GM18508 (cell line): ENCODE measurements around the gene CREB3L2.
A peak's percentile ranks its signal among the peaks of the same experiment; 100 is the strongest.
"Not testable (repeated sequence)": the region's sequence is repeated elsewhere in the genome, so short reads cannot be mapped to it uniquely, and the experiment has no call there.

Source experiments
- ATAC-seq: cut with Tn5 transposase; IDR thresholded peaks from one replicate; pipeline ENCODE4 v1.9.1; 2021; ENCODE audit warnings: moderate number of reproducible peaks; ENCODE audit not compliant: insufficient read depth, unreplicated experiment

CREB3L2 gene

DNA sequence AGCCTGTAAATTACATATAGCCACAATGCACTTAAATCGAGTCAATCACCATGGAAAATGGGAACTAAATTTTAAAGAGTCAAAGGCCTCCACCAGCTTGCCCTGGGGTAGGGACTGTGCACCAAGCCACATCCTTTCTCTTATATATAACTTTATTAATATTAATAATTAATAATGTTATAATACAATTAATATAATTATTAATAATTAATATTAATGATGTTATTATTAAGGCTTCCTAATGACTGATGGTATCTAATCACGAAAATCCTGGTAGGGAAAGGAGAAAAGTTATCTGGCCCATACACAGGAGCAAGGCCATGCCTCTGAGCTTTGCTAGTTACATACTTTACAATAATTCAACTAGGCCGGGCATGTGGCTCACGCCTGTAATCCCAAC, 87.9 kb downstream of the CREB3L2 start:
- ATAC-seq = no peak

DNA sequence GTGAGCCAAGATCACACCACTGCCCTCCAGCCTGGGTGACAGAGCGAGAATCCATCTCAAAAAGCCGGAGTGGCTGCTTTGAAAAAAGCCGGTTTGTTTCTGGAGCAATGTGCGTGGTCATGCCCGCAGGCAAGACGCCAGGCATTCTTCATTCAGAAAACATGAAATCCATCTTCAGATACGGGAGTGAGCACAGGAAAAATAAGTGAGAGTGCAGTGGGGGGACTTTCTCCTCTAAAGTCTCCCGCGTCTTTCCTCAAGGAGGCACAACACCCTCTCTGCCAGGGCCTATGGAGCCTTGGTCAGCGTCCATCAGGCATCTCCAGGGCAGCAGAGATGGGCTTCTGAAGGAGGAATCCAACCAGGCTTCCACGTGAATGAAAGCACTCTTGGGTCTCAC, 92.8 kb downstream of the CREB3L2 start:
- ATAC-seq = no peak

DNA sequence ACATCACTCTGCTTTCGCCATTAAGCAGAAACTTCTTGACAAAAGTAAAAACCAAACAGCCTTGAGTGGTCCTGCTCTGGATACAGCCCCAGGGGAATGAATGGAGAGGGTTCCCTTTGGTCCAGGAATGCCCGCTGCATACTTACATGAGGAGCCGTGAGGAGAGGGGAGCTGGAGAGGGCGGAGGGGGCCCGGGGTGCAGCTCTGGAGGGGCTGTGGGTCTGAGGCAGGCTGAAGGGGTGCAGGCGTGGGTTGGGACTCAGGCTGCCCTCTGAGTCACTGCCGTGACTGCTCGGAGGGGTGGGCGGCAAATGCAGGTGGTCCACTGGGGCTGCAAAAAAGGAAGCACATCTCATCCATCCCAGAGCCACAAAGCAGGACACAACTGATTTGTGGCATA, 93.8 kb downstream of the CREB3L2 start:
- ATAC-seq = no peak

DNA sequence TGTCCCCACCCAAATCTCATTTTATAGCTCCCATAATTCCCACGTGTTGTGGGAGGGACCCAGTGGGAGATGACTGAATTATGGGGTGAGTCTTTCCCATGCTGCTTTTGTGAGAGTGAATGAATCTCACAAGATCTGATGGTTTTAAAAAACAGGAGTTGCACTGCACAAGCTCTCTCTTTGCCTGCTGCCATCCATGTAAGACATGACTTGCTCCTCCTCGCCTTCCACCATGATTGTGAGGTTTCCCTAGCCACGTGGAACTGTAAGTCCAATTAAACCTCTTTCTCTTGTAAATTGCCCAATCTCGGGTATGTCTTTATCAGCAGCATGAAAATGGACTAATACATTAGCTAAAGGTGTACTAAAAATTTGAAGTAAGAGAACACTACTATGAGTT, 95.2 kb downstream of the CREB3L2 start:
- not testable (repeated sequence) for ATAC-seq

DNA sequence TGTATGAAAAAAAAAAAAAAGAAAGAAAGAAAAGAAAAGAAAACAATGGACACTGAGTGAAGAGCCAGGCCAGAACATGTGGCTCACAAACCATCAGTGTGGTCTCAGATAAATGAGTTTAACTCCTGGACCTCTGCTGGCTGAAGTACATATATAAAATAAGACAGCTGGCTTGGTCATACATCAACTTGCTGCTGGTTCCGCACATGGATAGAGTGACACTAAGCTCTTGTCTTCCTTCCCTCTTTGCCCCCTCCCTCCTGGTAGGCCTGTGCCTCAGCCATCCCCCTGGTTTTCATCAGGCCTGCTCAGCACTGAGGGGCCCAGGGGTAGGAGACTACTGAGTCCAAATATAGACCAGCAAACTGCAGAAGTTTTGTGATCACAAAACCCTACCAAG, 97.1 kb downstream of the CREB3L2 start:
- no peak for ATAC-seq

DNA sequence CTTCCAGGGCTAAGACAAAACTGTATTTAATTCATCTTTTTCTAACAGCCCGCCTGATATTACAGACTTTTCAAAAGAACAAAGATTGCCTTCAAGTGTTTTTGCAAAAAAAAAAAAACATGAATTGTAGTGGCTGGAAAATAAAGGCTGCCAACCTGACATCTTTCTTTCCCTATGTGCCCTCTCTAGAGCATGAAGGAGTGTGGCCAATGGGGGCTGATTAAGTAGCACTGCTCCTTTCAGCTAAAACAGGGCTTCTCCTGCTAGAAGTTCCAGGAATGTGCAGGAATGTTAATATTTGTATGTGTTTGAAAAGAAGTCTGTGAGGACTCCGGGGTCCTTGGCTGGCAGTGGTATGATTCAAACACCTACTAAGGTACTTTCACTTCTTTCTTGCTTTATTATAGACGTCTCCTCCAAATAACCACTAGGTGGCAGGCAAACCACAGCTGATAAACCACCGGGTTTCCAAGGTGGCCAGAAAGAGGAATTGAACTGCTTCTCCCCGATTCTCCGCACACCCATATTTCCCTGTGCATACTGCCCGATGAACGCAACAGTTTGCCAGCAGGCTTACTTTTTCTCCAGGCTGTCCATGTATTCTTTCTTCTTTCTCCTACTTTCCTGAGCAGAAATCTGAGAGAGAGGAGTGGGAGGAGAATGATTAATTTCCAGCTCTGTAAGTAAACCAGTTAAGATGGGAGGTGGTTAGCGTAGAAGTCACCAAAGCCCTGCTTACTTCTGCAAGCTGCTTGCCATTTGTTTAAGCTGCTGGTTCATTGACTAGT, 98.3 kb downstream of the CREB3L2 start:
- ATAC-seq = peak; percentile 75

DNA sequence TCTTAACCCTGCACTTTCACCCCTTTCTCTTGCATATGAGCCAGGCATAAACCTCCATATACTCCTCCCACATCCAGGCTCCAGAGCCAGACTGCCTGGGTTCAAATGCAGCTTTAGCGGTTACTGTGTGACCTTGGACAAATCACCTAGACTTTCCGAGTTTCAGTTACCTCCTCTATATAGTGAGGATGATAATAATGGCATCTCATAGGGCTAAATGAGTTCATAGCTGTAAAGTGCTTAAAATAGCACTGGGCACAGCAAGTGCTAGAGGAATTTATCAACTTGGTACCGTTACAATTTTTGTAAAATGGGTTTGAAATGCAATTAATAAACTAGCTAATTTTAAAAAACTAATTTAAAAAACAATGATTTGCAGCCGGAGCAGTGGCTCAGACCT, 101.7 kb downstream of the CREB3L2 start:
- no peak for ATAC-seq

DNA sequence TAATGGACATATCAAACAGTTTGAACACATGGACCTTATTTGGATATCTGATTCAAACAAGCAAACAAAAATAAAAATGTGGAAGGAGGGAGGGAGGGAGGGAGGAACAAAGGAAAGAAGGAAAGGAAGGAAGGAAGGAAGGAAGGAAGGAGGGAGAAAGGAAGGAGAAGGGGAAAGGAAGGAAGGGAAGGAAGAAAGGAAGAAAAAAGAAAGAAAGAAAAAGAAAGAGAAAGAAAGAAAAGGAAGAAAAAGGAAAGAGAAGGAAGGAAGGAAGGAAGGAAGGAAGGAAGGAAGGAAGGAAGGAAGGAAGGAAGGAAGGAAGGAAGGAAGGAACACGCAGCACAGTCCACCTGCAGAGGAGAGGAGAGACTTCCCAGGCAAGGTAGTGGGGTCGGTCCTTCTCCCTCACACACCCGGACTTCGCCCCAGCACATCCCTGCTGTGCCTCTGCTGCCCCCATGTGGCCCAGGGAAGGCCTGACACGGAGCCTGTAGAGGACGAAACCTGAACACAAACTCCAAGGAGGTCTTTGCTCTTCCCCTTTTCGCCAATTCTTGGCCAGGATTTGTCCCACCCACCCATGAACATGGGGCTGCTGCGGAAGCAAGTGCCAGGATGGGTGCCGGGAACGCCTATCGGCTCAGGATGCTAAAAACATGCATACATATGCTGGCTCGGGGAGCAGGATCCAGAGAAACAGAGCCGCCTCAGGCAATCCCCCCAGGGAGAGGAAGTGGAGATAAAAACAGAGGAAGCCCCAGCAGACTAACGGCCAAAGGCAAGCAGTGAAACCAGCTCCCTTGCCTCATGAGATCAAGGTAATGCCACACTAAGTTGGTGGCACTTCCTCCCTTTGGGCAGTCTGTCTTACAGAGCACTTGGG, 102.8 kb downstream of the CREB3L2 start:
- peak; percentile 36 for ATAC-seq

DNA sequence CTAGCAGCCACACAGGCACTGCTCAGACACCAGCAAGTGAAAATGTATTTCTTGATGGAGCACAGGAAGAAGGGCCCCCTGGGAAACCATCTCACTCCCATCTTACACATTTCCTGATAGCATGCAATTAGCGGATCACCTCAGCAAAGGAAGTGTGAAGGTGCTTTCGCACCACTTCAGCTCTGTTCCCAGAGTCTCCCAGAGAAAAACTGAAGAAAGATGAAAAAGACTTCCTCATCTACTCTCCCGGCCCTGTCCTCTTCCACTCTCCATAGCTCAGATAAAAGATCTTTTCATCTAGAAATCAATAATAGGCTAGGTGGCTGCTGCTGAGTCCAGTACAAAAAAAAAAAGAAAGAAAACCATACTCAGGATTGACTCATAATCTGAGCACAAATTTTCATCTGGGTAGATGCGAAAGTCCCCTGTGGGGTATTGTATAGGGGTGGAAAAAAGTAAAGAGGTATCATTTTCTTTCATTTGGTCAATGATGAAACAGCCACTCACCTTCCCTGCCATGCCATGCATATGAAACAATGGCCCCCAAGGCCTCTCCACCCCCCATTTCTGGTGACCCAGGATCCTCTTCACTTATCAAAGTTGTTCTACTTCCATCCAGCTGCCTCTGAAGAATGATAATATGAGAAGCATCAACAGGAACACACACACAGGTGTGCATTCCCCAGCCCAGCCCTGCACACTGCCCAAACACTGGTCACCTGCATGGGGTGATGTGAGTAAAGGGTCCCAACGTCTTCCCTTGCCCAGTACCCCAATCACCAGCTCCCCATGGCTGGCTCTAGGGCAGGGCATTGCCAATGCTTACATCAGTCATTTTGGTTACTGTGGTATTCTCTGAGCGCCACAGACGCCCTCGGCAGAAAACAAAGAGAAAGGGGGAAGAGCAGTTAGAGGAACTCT, 106.3 kb downstream of the CREB3L2 start:
- peak; percentile 78 for ATAC-seq

DNA sequence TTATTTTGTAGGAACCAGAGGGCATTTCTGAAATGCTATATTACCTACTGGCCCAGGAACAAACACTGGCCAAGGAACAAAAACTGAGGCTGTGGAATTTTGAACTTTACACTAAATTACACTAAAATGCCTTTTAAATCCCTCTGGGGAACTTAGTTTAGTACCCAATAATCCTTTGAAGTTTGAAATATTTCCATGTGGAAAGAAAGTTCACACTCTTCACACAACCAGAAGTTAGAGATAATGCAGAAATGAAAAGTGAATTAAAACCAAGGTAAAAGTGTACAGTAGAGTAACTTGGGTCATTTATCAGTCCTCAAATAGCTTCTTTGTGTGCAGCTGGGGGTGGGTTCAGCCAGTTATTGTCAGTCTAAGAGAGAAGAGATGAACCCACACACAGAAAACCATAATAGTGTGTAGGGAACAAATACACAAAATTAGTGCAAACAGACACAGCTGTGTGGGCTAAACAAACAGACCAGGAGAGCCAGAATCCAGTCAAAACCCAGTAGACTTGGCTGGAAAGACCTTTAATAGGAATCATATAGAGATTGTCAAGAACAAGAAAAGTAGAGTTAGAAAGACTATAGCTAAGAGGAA, 108.6 kb downstream of the CREB3L2 start:
- no peak for ATAC-seq

DNA sequence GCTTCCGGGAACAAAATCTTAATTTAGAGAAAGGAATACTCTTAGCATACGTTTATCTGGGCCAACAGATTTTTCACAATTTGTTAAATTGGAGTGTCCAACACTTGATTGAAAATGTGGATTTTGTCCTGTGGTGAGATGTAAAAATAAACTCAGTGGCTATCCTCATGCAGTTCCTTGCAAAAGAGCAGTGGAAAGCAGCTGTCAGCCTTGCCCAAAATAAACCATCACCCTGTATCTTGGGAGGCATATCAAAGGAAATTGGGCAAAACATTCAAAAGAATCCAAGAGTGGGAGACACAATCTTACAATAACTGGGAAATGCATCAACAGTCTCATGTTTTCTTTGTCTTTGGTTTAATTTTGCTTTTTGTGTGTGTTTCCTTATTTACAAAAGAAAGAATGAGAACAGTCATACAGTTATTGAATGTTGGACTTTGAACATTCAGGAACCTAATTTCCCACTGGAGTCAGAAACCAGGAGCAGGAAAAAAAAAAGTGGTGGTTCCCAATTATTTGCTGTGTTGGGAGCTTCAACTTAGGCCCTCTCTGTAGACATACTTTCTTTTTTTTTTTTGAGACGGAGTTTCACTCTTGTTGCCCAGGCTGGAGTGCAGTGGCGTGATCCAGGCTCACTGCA, 110.8 kb downstream of the CREB3L2 start:
- no peak for ATAC-seq

DNA sequence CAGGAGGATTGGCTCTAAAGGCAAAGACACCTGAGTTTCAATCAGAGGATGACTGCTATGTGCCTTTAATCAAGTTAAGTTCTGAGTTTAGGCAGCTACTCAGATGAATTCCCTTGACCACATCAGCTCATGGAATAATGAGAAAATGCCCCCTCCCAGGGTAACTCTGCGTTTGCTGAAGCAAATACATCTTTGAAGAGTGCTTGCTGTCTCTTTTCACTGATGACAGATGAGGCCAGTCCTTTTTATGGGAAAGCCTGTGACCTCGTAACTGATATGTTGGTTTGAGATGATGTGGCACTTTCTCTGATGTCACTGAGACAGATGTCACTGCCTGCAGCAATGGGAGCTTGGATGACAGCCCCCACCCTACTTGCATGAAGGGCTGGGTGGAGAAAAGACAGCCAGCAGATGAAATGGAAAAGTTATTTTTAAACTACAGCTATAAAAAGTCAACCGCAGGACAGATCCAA, 111.4 kb downstream of the CREB3L2 start:
- ATAC-seq = no peak

DNA sequence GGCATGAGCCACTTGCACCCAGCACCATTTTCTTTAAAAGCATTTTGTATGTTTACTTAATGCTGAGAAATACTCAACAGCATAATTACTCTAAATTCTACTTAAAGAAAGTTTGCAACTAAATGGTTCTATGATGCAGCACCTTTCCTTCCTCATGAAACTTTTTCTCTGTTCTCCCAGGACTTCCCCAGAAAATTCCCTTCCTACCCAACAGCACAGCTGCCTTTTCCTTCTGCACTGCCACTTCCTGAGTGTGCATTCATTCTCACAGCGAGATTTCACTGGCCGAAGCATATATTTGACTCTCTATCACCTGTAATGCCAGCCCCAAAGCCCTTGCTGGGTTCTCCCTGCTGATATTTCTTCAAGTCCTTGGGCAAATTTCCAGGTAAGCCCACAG, 113.6 kb downstream of the CREB3L2 start:
- ATAC-seq = no peak

DNA sequence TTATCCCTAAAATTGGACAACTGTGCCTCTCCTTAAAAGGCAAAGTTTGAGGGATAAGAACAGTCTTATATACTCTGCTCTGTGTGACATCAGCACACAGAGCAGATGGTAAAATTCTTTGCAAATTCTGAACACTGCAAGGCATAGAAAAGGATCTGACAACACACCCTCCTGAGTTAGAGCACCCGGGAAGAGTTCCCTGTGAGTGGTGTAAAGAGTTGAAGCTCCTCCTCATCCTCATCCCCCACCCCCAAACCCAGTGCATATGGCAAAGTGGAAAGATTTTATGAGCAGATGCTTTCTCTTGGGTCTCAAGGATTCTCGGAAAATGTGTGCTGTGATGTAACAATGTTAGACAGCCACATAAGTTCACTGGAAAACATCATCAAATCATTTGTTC, 115.1 kb downstream of the CREB3L2 start:
- no peak for ATAC-seq

DNA sequence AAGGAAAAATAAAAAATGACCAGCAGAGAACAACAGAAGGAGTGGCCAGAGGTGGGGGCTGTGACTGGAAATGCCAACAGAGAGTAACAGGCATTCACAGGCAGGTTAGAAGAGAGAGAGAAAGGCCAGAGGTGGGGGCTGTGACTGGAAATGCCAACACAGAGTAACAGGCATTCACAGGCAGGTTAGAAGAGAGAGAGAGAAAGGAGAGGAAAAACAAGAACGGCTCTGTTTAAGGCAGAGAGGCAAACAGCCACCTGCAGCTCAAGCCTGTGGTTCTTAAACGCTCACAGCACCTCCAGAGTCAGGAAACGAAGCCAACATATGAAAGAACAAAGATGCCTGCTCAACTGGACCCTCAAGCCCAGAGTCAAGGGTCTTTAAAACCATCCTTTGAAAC, 115.6 kb downstream of the CREB3L2 start:
- no peak for ATAC-seq

DNA sequence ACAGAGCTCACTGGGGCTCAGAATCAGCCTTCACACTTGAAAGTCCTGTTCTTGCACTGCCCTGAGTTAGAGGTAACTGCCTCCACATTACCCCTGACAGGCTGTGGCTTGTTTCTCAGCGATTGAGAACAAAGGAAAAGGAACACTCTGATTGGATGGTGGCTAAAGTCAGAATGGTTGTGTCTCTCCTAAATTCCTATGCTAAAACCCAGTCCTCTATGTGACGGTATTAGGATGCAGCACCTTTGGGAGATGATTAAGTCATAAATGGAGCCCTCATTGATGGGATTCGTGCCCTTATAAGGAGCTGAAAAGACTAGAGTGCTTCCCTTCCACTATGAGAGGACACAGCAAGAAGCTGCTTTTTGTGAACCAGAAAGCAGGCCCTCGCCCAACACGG, 116.2 kb downstream of the CREB3L2 start:
- ATAC-seq = no peak

DNA sequence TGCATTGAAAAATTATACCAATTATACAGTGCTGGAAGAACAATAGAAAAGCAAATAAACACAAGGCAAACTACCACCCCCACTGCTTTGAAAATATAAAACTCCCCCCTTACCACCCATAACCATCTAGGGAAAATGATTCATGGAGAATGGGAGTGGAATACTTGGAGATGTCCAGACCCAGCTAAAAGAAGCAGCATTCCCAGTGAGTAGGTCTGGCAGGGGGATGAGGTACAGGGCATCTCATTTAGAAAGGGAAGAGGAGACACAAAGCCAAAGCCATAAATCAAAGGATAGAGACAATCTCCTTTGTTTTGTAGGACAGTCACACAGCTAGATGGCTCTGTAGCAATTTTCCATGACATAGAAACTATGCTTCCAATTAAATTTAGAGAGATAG, 119.1 kb downstream of the CREB3L2 start:
- ATAC-seq = no peak

DNA sequence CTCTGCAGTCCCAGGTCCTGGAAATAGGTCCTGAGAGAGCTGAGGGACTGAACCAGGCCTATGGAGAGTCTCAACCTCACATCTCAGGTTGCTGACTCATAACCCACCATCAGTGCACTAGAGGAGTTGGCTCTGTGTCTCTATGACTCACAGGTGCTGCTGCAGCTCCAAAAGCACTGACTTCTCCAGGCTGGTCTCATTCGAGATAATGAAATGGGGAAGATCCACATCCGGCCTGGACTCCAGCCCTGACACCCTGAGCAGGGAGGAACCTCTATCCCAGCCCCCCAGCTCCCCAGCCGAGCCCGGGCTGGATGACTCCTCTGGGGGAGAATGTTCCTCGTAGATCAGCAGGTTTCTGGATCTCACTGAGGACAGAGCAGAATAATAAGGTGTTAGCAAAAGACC, 119.6 kb downstream of the CREB3L2 start:
- ATAC-seq = peak; percentile 63

DNA sequence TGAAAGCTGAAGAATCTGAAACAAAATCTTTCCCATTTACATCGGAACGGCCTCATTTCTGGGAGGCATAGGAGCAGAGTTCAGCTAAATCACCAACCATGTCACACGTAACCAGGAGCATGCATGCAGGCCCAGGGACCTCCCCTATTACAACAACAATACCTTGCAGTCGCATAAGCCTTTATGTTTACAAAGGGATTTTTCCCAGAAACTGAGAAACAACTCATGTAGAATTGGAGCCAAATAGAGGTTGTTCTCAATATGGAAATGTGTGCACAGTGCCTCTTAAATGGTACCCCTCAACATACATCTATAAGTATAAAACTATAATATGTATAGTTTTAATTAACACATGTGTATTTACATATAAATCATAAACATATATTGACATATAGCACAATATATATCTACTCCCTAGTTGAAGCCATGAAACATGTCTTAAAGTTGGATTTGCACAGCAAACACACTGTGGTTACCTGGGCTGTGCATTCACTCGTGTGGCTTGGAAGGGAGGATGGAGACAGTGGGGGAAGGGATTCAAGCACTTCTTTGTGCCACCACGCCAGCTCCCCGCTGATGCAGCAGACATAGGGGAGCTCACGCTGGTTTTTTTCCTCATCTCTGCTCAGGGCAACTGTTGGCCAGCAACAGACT, 120.2 kb downstream of the CREB3L2 start:
- no peak for ATAC-seq
